PC-3 (cell line): Measurements from ENCODE around the gene SFSWAP.

Source experiments
- CTCF ChIP-seq: fragments of 300-600 bp; sonication (generic); conservative IDR thresholded peaks from 2 replicates; pipeline ENCODE4 v1.5.1; 2017; ENCODE audit warnings: antibody characterized with exemption, low read depth, mild to moderate bottlenecking, low read length
- EZH2 ChIP-seq: fragments of 300-600 bp; sonication (generic); IDR thresholded peaks from one replicate; pipeline ENCODE4 v1.6.1; 2017; ENCODE audit warnings: antibody characterized with exemption, mild to moderate bottlenecking, low read length; ENCODE audit not compliant: unreplicated experiment

DNA sequence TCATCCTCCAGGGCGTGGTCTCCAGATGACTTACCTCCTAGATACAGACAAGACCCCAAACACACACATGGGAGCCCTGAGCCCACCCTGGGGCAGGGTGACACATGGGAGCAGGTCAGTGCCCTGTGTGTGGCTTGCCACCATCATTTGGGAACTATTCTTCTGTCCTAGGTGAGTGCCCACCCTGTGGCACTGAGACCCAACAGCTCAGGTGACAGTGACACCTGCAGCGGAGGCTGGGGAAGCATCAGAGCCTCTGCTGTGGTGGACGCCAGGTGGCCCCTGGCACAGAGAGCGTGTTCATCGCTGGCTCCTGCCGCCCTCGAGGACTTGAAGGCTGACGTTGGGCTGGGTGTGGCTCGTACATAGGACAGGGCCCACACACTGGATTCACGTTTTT is 23.0 kb downstream of the SFSWAP start:
- no peak for TF ChIP-seq CTCF
- TF ChIP-seq EZH2, result no peak
